GM12878 (cell line): ENCODE measurements around the gene SUGCT. TPM values are rescaled to one million over a fixed set of nuclear protein-coding genes. Genes with fewer than 3 reads are reported as not detected.

Experiments
- ATAC-seq: fragments of 200-7000 bp; cut with Tn5 transposase; 3 replicates; pipeline ENCODE4 v1.9.1; 2020; ENCODE audit warnings: mild to moderate bottlenecking, moderate library complexity
- BruUV-seq: library from RNA; stranded (reverse); fragments of 400-500 nt; replicated peaks from 2 replicates; lab custom pipeline; 2021; lab: Mats Ljungman, UMichigan
- CTCF ChIA-PET: fragments of 300-600 bp; sonication (Branson Sonifier 250); formaldehyde crosslinking; extraction: SDS; loops from one replicate; lab custom pipeline; 2021; ENCODE audit warnings: inconsistent platforms; lab: Yijun Ruan, JAX
- POLR2A ChIA-PET: fragments of 350-600 bp; formaldehyde crosslinking; extraction: SDS; loops from one replicate; lab custom pipeline; 2021; ENCODE audit warnings: inconsistent platforms; lab: Charles Lee
- RAD21 ChIA-PET: fragments of 300-600 bp; sonication (Branson Sonifier 250); formaldehyde crosslinking; loops from one replicate; lab custom pipeline; 2023; ENCODE audit warnings: antibody characterized with exemption; ENCODE audit not compliant: unreplicated experiment; lab: Charles Lee
- SMC1A ChIA-PET: fragments of 300-600 bp; sonication (Branson Sonifier 250); formaldehyde crosslinking; loops from one replicate; lab custom pipeline; 2023; ENCODE audit not compliant: unreplicated experiment, uncharacterized antibody; lab: Charles Lee
- DNase-seq: peaks from one replicate; pipeline ENCODE4 v3.0.0-alpha.2; 2011; ENCODE audit warnings: low read depth, low spot score
- FAIRE-seq: peaks from 3 replicates; lab custom pipeline; 2011; peaks lifted over from hg19 to GRCh38; lab: Jason Lieb, UNC
- H2AFZ ChIP-seq: 2 replicates; pipeline ENCODE4 v1.6.0; 2011; ENCODE audit warnings: low read depth, low read length, control low read depth; ENCODE audit not compliant: control insufficient read depth
- H3K27ac ChIP-seq: 2 replicates; pipeline ENCODE4 v1.5.1; 2011; ENCODE audit warnings: control low read depth; ENCODE audit not compliant: control insufficient read depth, insufficient read depth
- H3K27me3 ChIP-seq, 2 experiments: replicated peaks in 1 of 2; 2 replicates each; pipeline versions ENCODE4 v1.6.0 to v1.6.1; 2011; ENCODE audit warnings: low read length in 1 of 2; ENCODE audit not compliant: control insufficient read depth in 2 of 2, insufficient read depth in 2 of 2
- H3K36me3 ChIP-seq, 2 experiments: 2 replicates each; pipeline ENCODE4 v1.5.1; 2011; ENCODE audit warnings: low read length in 1 of 2; ENCODE audit not compliant: control insufficient read depth in 2 of 2, insufficient read depth in 2 of 2
- H3K4me1 ChIP-seq: 2 replicates; pipeline ENCODE4 v1.6.1; 2011; ENCODE audit warnings: mild to moderate bottlenecking, low read length, moderate library complexity, mixed read lengths; ENCODE audit not compliant: control insufficient read depth, insufficient read depth
- H3K4me2 ChIP-seq: 2 replicates; pipeline ENCODE4 v1.6.0; 2011; ENCODE audit warnings: control low read depth; ENCODE audit not compliant: control insufficient read depth, insufficient read depth
- H3K4me3 ChIP-seq: fragments of 200-600 bp; sonication (generic); 2 replicates; pipeline ENCODE4 v1.5.1; 2016
- H3K79me2 ChIP-seq: 2 replicates; pipeline ENCODE4 v1.6.0; 2011; ENCODE audit warnings: low read length; ENCODE audit not compliant: control insufficient read depth, insufficient read depth
- H3K9ac ChIP-seq: 2 replicates; pipeline ENCODE4 v1.8.0; 2011; ENCODE audit warnings: low read length, control low read depth, mixed read lengths; ENCODE audit not compliant: control insufficient read depth, insufficient read depth
- H3K9me3 ChIP-seq: replicated peaks from 3 replicates; pipeline ENCODE4 v1.5.1; 2011; ENCODE audit warnings: mild to moderate bottlenecking, low read length; ENCODE audit not compliant: control insufficient read depth, insufficient read depth
- H4K20me1 ChIP-seq: 2 replicates; pipeline ENCODE4 v1.6.0; 2011; ENCODE audit not compliant: control insufficient read depth, insufficient read depth
- CBFB ChIP-seq: IDR thresholded peaks from 2 replicates; pipeline ENCODE4 v1.6.1; 2016; ENCODE audit warnings: antibody characterized with exemption, low read depth
- GATAD2B ChIP-seq: fragments of 450-650 bp; conservative IDR thresholded peaks from 2 replicates; pipeline ENCODE4 v1.6.1; 2017; ENCODE audit warnings: low read depth, mild to moderate bottlenecking, moderate library complexity
- HDAC6 ChIP-seq: fragments of 200-600 bp; sonication (generic); IDR thresholded peaks from one replicate; pipeline ENCODE4 v1.8.0; 2017; ENCODE audit warnings: antibody characterized with exemption; ENCODE audit not compliant: unreplicated experiment
- MEF2A ChIP-seq: IDR thresholded peaks from 2 replicates; pipeline ENCODE4 v1.6.1; 2011; ENCODE audit warnings: low read depth, mild to moderate bottlenecking, low read length, moderate library complexity; ENCODE audit not compliant: insufficient read depth
- PML ChIP-seq: IDR thresholded peaks from 2 replicates; pipeline ENCODE4 v1.6.1; 2012; ENCODE audit warnings: low read length, inconsistent platforms
- SUPT20H ChIP-seq: IDR thresholded peaks from 2 replicates; pipeline ENCODE4 v1.6.1; 2011; ENCODE audit warnings: low read depth, mild to moderate bottlenecking, low read length, moderate library complexity, borderline replicate concordance; ENCODE audit not compliant: control insufficient read depth
- TARDBP ChIP-seq: IDR thresholded peaks from 2 replicates; pipeline ENCODE4 v1.6.1; 2016; ENCODE audit warnings: borderline replicate concordance
- ZNF217 ChIP-seq: fragments of 450-650 bp; IDR thresholded peaks from 2 replicates; pipeline ENCODE4 v1.6.1; 2017; ENCODE audit warnings: antibody characterized with exemption, mild to moderate bottlenecking
- WGBS: methylation state at CpG from one replicate; pipeline ENCODE4 v1.1.6; 2016; ENCODE audit warnings: low lambda C conversion rate; ENCODE audit not compliant: insufficient replicate concordance, insufficient coverage; ENCODE audit errors: missing lambda C conversion rate; 5-methylcytosine and 5-hydroxymethylcytosine counted together
- in situ Hi-C: fragments of 300-500 bp; cut with MboI; formaldehyde crosslinking; loops from 9 replicates; pipeline ENCODE4 v1.14.3; 2018; ENCODE audit warnings: mixed read lengths
- intact Hi-C: fragments of 100-400 bp; cut with micrococcal nuclease; formaldehyde crosslinking; loops from one replicate; pipeline ENCODE4 v1.14.2; 2022; ENCODE audit not compliant: unreplicated experiment
- polyA plus RNA-seq, 11 experiments: library from polyadenylated mRNA; depleted of rRNA in 4 of 11; unstranded in 6 of 11; stranded (reverse) in 5 of 11; fragments of >200 nt; fragmentation: Nextera tagmentation in 4 of 11; fragmentation: Illumina TruSeq in 1 of 11; extraction: Ambion mirVana in 4 of 11; extraction: Trizol in 1 of 11; gene quantifications; 1 replicate in 1 of 11; 2 replicates in 10 of 11; pipeline versions ENCODE4 v1.2.1 to v1.2.3, GENCODE V29; 2011 to 2016; ENCODE audit warnings: inconsistent platforms in 2 of 11, missing spikeins in 2 of 11, low read depth in 1 of 11
- total RNA-seq, 4 experiments: library from RNA; depleted of rRNA in 3 of 4; stranded (reverse); fragments of >200 nt in 3 of 4; fragmentation: Illumina TruSeq in 1 of 4; extraction: Trizol in 1 of 4; gene quantifications; 2 replicates each; pipeline versions ENCODE4 v1.2.1 to v1.2.3, GENCODE V29; 2013 to 2021
- TF ChIP-seq, protein P1 (sequence below): fragments of 450-650 bp; IDR thresholded peaks from 2 replicates; pipeline ENCODE4 v1.6.1; 2017; ENCODE audit warnings: borderline replicate concordance
- TF ChIP-seq, protein P2 (sequence below): IDR thresholded peaks from 2 replicates; pipeline ENCODE4 v1.6.1; 2012; ENCODE audit warnings: low read depth, low read length, improper control_type of control experiment
- TF ChIP-seq, protein P3 (sequence below): fragments of 450-650 bp; formaldehyde crosslinking; IDR thresholded peaks from 2 replicates; pipeline ENCODE4 v1.4.0; 2020; ENCODE audit warnings: mild to moderate bottlenecking, moderate library complexity
- TF ChIP-seq, protein P4 (sequence below): fragments of 150-350 bp; IDR thresholded peaks from 2 replicates; pipeline ENCODE4 v1.6.1; 2016; ENCODE audit warnings: low read depth, low read length
- TF ChIP-seq, protein P5 (sequence below): fragments of 450-650 bp; IDR thresholded peaks from 2 replicates; pipeline ENCODE4 v1.6.1; 2017; ENCODE audit warnings: antibody characterized with exemption, mild to moderate bottlenecking, moderate library complexity

Gene SUGCT
- total and polyA plus RNA-seq, 10 of the 15 experiments (the other 5 are each of a cell fraction or from before 2014, with no cell fraction given): 0.08 to 1.2 (median 0.67) TPM; not detected in 1

DNA sequence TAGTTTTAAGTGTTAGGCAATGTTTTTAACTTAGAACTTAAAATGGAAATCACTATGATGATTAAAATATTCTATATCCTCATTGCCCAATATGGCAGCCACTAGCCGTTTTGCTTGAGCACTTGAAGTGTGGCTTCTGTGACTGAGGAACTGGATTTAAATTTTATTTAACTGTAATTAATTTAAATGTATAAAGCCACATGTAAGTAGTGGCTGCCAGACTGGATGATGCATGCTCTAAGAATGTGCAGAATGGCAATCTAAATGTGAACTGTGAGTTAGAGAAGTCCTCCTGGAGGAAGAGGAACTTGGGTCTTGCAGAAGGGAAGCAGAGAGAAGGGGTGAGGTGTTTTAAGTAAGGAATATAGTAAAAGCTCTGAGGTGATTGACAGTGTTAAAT, 451.4 kb downstream of the SUGCT start:
- Histone ChIP-seq H3K79me2 (no peaks in the 10 kb centered on the region), H3K9me3 (no peaks in the 10 kb centered on the region), H4K20me1 (no peaks in the 10 kb centered on the region), H3K4me2 (no peak overlapping the region), H3K27ac (no peak overlapping the region), H2AFZ (no peak overlapping the region), H3K4me3 (no peak overlapping the region), H3K4me1 (no peaks in the 10 kb centered on the region), H3K9ac (no peak overlapping the region), H3K27me3 (no peaks in the 10 kb centered on the region), H3K36me3 (no peaks in the 10 kb centered on the region)
- DNase-seq: no peak
- CTCF ChIA-PET: no interaction called here
- POLR2A ChIA-PET: no interaction called here
- WGBS: 54% methylated on average over 1 of the region's 1 CpG
- intact Hi-C loops (no loop called here), in situ Hi-C loops (no loop called here)
- no peak for FAIRE-seq
- SMC1A ChIA-PET: no interaction called here
- BruUV-seq: no TSS peak
- RAD21 ChIA-PET: no interaction called here
- no peak for ATAC-seq
- TF ChIP-seq, protein P1, sequence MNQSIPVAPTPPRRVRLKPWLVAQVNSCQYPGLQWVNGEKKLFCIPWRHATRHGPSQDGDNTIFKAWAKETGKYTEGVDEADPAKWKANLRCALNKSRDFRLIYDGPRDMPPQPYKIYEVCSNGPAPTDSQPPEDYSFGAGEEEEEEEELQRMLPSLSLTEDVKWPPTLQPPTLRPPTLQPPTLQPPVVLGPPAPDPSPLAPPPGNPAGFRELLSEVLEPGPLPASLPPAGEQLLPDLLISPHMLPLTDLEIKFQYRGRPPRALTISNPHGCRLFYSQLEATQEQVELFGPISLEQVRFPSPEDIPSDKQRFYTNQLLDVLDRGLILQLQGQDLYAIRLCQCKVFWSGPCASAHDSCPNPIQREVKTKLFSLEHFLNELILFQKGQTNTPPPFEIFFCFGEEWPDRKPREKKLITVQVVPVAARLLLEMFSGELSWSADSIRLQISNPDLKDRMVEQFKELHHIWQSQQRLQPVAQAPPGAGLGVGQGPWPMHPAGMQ: no peak
- TF ChIP-seq PML (no peak), HDAC6 (no peak), GATAD2B (no peak), MEF2A (no peak), ZNF217 (no peak), CBFB (no peak), TARDBP (no peak), SUPT20H (no peak)
- TF ChIP-seq, protein P2, sequence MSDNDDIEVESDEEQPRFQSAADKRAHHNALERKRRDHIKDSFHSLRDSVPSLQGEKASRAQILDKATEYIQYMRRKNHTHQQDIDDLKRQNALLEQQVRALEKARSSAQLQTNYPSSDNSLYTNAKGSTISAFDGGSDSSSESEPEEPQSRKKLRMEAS: no peak
- TF ChIP-seq, protein P3, sequence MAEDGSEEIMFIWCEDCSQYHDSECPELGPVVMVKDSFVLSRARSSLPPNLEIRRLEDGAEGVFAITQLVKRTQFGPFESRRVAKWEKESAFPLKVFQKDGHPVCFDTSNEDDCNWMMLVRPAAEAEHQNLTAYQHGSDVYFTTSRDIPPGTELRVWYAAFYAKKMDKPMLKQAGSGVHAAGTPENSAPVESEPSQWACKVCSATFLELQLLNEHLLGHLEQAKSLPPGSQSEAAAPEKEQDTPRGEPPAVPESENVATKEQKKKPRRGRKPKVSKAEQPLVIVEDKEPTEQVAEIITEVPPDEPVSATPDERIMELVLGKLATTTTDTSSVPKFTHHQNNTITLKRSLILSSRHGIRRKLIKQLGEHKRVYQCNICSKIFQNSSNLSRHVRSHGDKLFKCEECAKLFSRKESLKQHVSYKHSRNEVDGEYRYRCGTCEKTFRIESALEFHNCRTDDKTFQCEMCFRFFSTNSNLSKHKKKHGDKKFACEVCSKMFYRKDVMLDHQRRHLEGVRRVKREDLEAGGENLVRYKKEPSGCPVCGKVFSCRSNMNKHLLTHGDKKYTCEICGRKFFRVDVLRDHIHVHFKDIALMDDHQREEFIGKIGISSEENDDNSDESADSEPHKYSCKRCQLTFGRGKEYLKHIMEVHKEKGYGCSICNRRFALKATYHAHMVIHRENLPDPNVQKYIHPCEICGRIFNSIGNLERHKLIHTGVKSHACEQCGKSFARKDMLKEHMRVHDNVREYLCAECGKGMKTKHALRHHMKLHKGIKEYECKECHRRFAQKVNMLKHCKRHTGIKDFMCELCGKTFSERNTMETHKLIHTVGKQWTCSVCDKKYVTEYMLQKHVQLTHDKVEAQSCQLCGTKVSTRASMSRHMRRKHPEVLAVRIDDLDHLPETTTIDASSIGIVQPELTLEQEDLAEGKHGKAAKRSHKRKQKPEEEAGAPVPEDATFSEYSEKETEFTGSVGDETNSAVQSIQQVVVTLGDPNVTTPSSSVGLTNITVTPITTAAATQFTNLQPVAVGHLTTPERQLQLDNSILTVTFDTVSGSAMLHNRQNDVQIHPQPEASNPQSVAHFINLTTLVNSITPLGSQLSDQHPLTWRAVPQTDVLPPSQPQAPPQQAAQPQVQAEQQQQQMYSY (CRISPR knock-in tag): no peak
- TF ChIP-seq, protein P4, sequence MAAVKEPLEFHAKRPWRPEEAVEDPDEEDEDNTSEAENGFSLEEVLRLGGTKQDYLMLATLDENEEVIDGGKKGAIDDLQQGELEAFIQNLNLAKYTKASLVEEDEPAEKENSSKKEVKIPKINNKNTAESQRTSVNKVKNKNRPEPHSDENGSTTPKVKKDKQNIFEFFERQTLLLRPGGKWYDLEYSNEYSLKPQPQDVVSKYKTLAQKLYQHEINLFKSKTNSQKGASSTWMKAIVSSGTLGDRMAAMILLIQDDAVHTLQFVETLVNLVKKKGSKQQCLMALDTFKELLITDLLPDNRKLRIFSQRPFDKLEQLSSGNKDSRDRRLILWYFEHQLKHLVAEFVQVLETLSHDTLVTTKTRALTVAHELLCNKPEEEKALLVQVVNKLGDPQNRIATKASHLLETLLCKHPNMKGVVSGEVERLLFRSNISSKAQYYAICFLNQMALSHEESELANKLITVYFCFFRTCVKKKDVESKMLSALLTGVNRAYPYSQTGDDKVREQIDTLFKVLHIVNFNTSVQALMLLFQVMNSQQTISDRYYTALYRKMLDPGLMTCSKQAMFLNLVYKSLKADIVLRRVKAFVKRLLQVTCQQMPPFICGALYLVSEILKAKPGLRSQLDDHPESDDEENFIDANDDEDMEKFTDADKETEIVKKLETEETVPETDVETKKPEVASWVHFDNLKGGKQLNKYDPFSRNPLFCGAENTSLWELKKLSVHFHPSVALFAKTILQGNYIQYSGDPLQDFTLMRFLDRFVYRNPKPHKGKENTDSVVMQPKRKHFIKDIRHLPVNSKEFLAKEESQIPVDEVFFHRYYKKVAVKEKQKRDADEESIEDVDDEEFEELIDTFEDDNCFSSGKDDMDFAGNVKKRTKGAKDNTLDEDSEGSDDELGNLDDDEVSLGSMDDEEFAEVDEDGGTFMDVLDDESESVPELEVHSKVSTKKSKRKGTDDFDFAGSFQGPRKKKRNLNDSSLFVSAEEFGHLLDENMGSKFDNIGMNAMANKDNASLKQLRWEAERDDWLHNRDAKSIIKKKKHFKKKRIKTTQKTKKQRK: no peak
- TF ChIP-seq, protein P5, sequence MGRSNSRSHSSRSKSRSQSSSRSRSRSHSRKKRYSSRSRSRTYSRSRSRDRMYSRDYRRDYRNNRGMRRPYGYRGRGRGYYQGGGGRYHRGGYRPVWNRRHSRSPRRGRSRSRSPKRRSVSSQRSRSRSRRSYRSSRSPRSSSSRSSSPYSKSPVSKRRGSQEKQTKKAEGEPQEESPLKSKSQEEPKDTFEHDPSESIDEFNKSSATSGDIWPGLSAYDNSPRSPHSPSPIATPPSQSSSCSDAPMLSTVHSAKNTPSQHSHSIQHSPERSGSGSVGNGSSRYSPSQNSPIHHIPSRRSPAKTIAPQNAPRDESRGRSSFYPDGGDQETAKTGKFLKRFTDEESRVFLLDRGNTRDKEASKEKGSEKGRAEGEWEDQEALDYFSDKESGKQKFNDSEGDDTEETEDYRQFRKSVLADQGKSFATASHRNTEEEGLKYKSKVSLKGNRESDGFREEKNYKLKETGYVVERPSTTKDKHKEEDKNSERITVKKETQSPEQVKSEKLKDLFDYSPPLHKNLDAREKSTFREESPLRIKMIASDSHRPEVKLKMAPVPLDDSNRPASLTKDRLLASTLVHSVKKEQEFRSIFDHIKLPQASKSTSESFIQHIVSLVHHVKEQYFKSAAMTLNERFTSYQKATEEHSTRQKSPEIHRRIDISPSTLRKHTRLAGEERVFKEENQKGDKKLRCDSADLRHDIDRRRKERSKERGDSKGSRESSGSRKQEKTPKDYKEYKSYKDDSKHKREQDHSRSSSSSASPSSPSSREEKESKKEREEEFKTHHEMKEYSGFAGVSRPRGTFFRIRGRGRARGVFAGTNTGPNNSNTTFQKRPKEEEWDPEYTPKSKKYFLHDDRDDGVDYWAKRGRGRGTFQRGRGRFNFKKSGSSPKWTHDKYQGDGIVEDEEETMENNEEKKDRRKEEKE: no peak
